Calu3 (cell line): Measurements from ENCODE around the gene GPR15LG. TPM values are rescaled to one million over a fixed set of nuclear protein-coding genes. Genes with fewer than 3 reads are reported as not detected.

ENCODE experiments used
- BruUV-seq: library from RNA; stranded (reverse); fragments of 400-500 nt; replicated peaks from 2 replicates; lab custom pipeline; 2021; lab: Mats Ljungman, UMichigan
- CTCF ChIA-PET: fragments of 300-600 bp; sonication (Branson Sonifier 250); formaldehyde crosslinking; loops from one replicate; lab custom pipeline; 2022; ENCODE audit warnings: antibody characterized with exemption; lab: Charles Lee
- DNase-seq: peaks from one replicate; pipeline ENCODE4 v3.0.0; 2022
- H3K27ac Mint-ChIP-seq: one replicate; pipeline ENCODE4 v1.8.0; 2022; ENCODE audit warnings: mixed read lengths; ENCODE audit not compliant: unreplicated experiment
- H3K27me3 Mint-ChIP-seq: one replicate; pipeline ENCODE4 v1.8.0; 2022; ENCODE audit warnings: mixed read lengths; ENCODE audit not compliant: unreplicated experiment
- H3K36me3 Mint-ChIP-seq: one replicate; pipeline ENCODE4 v1.8.0; 2022; ENCODE audit warnings: mild to moderate bottlenecking, moderate library complexity, mixed read lengths; ENCODE audit not compliant: insufficient read depth, unreplicated experiment
- H3K4me1 Mint-ChIP-seq: one replicate; pipeline ENCODE4 v1.8.0; 2022; ENCODE audit warnings: mild to moderate bottlenecking, low read depth, mixed read lengths; ENCODE audit not compliant: unreplicated experiment
- H3K4me3 Mint-ChIP-seq: one replicate; pipeline ENCODE4 v1.8.0; 2022; ENCODE audit warnings: mild to moderate bottlenecking, low read depth, moderate library complexity, mixed read lengths; ENCODE audit not compliant: unreplicated experiment
- H3K9me3 Mint-ChIP-seq: one replicate; pipeline ENCODE4 v1.8.0; 2022; ENCODE audit warnings: low read depth, mixed read lengths; ENCODE audit not compliant: unreplicated experiment
- CTCF ChIP-seq: fragments of 200-600 bp; IDR thresholded peaks from one replicate; pipeline ENCODE4 v1.8.0; 2022; ENCODE audit warnings: antibody characterized with exemption; ENCODE audit not compliant: unreplicated experiment
- intact Hi-C: fragments of 100-400 bp; cut with micrococcal nuclease; formaldehyde crosslinking; loops from one replicate; pipeline ENCODE4 v1.10.0; 2022; ENCODE audit not compliant: unreplicated experiment
- total RNA-seq: library from RNA; stranded (reverse); gene quantifications from 2 replicates; pipeline ENCODE4 v1.2.3, GENCODE V29; 2022

GPR15LG gene
- total RNA-seq, 1 experiment from 2014 or later: not detected

- H3K4me1 Mint-ChIP-seq: no peaks in the 10 kb centered on the region
- no peak for TF ChIP-seq CTCF
- no peak overlapping the region for H3K27ac Mint-ChIP-seq
- H3K36me3 Mint-ChIP-seq: no peaks in the 10 kb centered on the region
- H3K27me3 Mint-ChIP-seq: peaks cover 42% of the 10 kb centered on the region
- no peak for DNase-seq
- BruUV-seq: no TSS peak
- H3K9me3 Mint-ChIP-seq: no peaks in the 10 kb centered on the region
- CTCF ChIA-PET: no interaction called here
- intact Hi-C loops: no loop called here
- no peak overlapping the region for H3K4me3 Mint-ChIP-seq
Measured at GRCh38 chr10:84213076-84213475, 39.5 kb downstream of the GPR15LG start.

- Mint-ChIP-seq H3K27ac (no peak overlapping the region), H3K4me3 (no peak overlapping the region), H3K4me1 (no peaks in the 10 kb centered on the region), H3K27me3 (peaks cover 38% of the 10 kb centered on the region), H3K9me3 (peaks cover under 1% of the 10 kb centered on the region), H3K36me3 (no peaks in the 10 kb centered on the region)
- CTCF ChIA-PET: no interaction called here
- no TSS peak for BruUV-seq
- intact Hi-C loops: no loop called here
- no peak for TF ChIP-seq CTCF
- DNase-seq: no peak
Measured at GRCh38 chr10:84214046-84214572, 40.5 kb downstream of the GPR15LG start.

GRCh38 chr10:84214612-84215235 lies 41.1 kb downstream of the GPR15LG start:
- Mint-ChIP-seq H3K9me3 (peaks cover 4% of the 10 kb centered on the region), H3K4me3 (no peak overlapping the region), H3K27ac (no peak overlapping the region), H3K27me3 (peaks cover 44% of the 10 kb centered on the region), H3K4me1 (no peaks in the 10 kb centered on the region), H3K36me3 (no peaks in the 10 kb centered on the region)
- no TSS peak for BruUV-seq
- no peak for TF ChIP-seq CTCF
- CTCF ChIA-PET: interaction anchor here (0.8 kb wide), 1 partner anchor 739 kb away, joined by 4 read pairs; no protein-coding TSS in a partner anchor
- DNase-seq: no peak
- intact Hi-C loops: no loop called here

GRCh38 chr10:84216834-84217233 lies 43.2 kb downstream of the GPR15LG start:
- intact Hi-C loops: no loop called here
- BruUV-seq: no TSS peak
- peaks cover 4% of the 10 kb centered on the region for H3K9me3 Mint-ChIP-seq
- peaks cover 38% of the 10 kb centered on the region for H3K27me3 Mint-ChIP-seq
- no peak overlapping the region for H3K4me3 Mint-ChIP-seq
- no peak for DNase-seq
- CTCF ChIA-PET: no interaction called here
- no peak overlapping the region for H3K27ac Mint-ChIP-seq
- H3K36me3 Mint-ChIP-seq: no peaks in the 10 kb centered on the region
- no peak for TF ChIP-seq CTCF
- no peaks in the 10 kb centered on the region for H3K4me1 Mint-ChIP-seq
